Ishikawa (cell line): ENCODE data around the gene CTBS.

Experiments used
- CEBPB ChIP-seq: IDR thresholded peaks from 2 replicates; pipeline ENCODE4 v1.6.1; 2012
- CREB1 ChIP-seq: IDR thresholded peaks from 2 replicates; pipeline ENCODE4 v1.6.1; 2012; ENCODE audit warnings: low read depth
- EGR1 ChIP-seq: IDR thresholded peaks from 2 replicates; pipeline ENCODE4 v1.6.1; 2012
- EP300 ChIP-seq: IDR thresholded peaks from 2 replicates; pipeline ENCODE4 v1.6.1; 2012; ENCODE audit warnings: borderline replicate concordance
- FOXM1 ChIP-seq: IDR thresholded peaks from 2 replicates; pipeline ENCODE4 v1.6.1; 2012; ENCODE audit warnings: low read depth, borderline replicate concordance
- NFIC ChIP-seq: IDR thresholded peaks from 2 replicates; pipeline ENCODE4 v1.6.1; 2012
- RAD21 ChIP-seq: IDR thresholded peaks from 2 replicates; pipeline ENCODE4 v1.6.1; 2012; ENCODE audit warnings: low read depth
- TAF1 ChIP-seq: IDR thresholded peaks from 2 replicates; pipeline ENCODE4 v1.6.1; 2012; ENCODE audit warnings: low read depth, mild to moderate bottlenecking
- TCF12 ChIP-seq: IDR thresholded peaks from 2 replicates; pipeline ENCODE4 v1.6.1; 2012; ENCODE audit warnings: low read depth
- TEAD4 ChIP-seq: IDR thresholded peaks from 2 replicates; pipeline ENCODE4 v1.6.1; 2012
- YY1 ChIP-seq: IDR thresholded peaks from 2 replicates; pipeline ENCODE4 v1.6.1; 2012; ENCODE audit warnings: low read depth
- ZBTB7A ChIP-seq: IDR thresholded peaks from 2 replicates; pipeline ENCODE4 v1.6.1; 2012; ENCODE audit warnings: low read depth
- TF ChIP-seq, protein P1 (sequence below): IDR thresholded peaks from 2 replicates; pipeline ENCODE4 v1.6.1; 2012
- TF ChIP-seq, protein P2 (sequence below): IDR thresholded peaks from 2 replicates; pipeline ENCODE4 v1.6.1; 2012; ENCODE audit warnings: low read depth, mild to moderate bottlenecking
- TF ChIP-seq, protein P3 (sequence below): IDR thresholded peaks from 2 replicates; pipeline ENCODE4 v1.6.1; 2012

CTBS gene

GRCh38 chr1:84570436-84571149 lies 3.6 kb downstream of the CTBS start:
- TF ChIP-seq, protein P1, sequence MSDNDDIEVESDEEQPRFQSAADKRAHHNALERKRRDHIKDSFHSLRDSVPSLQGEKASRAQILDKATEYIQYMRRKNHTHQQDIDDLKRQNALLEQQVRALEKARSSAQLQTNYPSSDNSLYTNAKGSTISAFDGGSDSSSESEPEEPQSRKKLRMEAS: no peak
- no peak for TF ChIP-seq YY1
- no peak for TF ChIP-seq TAF1

DNA sequence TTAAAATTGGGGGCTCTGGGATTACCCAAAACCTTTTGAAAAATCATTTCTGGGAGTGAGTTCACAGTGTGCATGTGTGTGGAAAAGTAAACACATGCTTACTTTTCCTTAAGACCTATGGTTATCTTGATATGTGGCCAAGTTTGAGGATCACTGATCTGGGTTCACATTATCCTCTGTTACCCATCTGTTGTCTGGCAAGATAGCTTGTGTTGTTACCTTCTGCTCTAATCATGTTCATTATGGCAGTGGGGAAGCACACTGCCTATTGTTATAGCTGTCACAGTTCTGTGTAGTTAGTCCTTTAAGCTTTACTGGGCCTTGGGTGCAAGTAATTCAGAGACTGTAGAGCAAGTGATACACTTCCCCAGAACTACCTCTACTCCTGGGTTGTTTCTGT lies 5.0 kb downstream of the CTBS start:
- no peak for TF ChIP-seq ZBTB7A
- TF ChIP-seq, protein P1: no peak
- TF ChIP-seq FOXM1: no peak
- TF ChIP-seq CEBPB: no peak
- TF ChIP-seq RAD21: no peak
- TF ChIP-seq, protein P2, sequence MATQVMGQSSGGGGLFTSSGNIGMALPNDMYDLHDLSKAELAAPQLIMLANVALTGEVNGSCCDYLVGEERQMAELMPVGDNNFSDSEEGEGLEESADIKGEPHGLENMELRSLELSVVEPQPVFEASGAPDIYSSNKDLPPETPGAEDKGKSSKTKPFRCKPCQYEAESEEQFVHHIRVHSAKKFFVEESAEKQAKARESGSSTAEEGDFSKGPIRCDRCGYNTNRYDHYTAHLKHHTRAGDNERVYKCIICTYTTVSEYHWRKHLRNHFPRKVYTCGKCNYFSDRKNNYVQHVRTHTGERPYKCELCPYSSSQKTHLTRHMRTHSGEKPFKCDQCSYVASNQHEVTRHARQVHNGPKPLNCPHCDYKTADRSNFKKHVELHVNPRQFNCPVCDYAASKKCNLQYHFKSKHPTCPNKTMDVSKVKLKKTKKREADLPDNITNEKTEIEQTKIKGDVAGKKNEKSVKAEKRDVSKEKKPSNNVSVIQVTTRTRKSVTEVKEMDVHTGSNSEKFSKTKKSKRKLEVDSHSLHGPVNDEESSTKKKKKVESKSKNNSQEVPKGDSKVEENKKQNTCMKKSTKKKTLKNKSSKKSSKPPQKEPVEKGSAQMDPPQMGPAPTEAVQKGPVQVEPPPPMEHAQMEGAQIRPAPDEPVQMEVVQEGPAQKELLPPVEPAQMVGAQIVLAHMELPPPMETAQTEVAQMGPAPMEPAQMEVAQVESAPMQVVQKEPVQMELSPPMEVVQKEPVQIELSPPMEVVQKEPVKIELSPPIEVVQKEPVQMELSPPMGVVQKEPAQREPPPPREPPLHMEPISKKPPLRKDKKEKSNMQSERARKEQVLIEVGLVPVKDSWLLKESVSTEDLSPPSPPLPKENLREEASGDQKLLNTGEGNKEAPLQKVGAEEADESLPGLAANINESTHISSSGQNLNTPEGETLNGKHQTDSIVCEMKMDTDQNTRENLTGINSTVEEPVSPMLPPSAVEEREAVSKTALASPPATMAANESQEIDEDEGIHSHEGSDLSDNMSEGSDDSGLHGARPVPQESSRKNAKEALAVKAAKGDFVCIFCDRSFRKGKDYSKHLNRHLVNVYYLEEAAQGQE: no peak
- TF ChIP-seq TEAD4: no peak
- TF ChIP-seq YY1: no peak
- TF ChIP-seq TAF1: no peak
- TF ChIP-seq EGR1: no peak
- TF ChIP-seq NFIC: no peak
- TF ChIP-seq, protein P3, sequence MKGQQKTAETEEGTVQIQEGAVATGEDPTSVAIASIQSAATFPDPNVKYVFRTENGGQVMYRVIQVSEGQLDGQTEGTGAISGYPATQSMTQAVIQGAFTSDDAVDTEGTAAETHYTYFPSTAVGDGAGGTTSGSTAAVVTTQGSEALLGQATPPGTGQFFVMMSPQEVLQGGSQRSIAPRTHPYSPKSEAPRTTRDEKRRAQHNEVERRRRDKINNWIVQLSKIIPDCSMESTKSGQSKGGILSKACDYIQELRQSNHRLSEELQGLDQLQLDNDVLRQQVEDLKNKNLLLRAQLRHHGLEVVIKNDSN: no peak
- TF ChIP-seq EP300: no peak
- TF ChIP-seq TCF12: no peak
- no peak for TF ChIP-seq CREB1

- TF ChIP-seq CREB1 (no peak), NFIC (no peak), EGR1 (no peak), YY1 (no peak), TCF12 (no peak), TAF1 (no peak), RAD21 (no peak), FOXM1 (no peak), ZBTB7A (no peak), TEAD4 (no peak), EP300 (no peak), CEBPB (no peak)
- TF ChIP-seq, protein P2: no peak
- TF ChIP-seq, protein P1: no peak
- TF ChIP-seq, protein P3: no peak
These were observed 23.4 kb downstream of the CTBS start for GRCh38 chr1:84550826-84551225.

DNA sequence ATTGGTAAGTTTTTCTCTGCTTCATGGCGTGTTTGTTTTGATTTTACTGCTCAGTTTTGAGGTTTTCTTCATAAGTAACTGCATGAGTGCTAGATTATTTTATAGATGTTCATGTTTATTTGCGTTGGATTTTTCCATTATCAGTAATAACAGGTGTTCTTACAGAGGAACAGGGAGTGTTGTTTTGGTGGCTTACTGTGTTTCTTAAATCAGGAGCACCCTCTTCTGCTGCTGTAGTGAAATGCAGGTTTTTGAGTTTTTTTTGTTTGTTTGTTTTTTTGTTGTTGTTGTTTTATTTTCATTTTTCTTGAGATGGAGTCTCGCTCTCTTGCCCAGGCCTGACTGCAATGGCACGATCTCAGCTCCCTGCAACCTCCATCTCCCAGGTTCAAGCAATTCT lies 32.6 kb downstream of the CTBS start:
- TF ChIP-seq RAD21: peak; percentile 45
- TF ChIP-seq, protein P1: no peak

DNA sequence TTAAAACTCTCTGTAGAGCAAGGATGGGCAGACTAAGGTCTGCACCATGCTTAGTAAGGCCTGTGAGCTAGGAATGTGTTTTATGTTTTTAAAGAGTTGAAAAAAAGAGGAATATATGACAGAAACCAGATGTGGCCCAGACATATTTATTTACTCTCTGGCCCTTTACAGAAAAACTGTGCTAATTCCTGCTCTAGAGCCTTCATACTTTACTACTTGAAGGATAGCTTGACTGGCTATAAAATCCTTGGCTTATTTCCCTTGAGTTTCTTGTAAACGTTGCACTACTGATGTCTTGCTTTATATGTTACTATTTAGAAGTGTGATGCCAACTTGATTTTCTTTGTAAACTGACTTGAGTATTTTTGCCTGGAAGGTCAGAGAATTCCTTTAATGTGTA lies 33.5 kb downstream of the CTBS start:
- TF ChIP-seq FOXM1 (no peak), CEBPB (no peak), RAD21 (no peak), EP300 (no peak), TCF12 (no peak), ZBTB7A (no peak), TAF1 (no peak), YY1 (no peak)
- TF ChIP-seq, protein P1: no peak
- TF ChIP-seq, protein P3: no peak
- TF ChIP-seq, protein P2: no peak
